OCI-LY3 (cell line): Measurements from ENCODE around the gene FGD6.

Source experiments
- EZH2phosphoT487 ChIP-seq: fragments of 200-600 bp; shearing (Covaris generic); IDR thresholded peaks from 2 replicates; pipeline ENCODE4 v1.6.1; 2018; ENCODE audit warnings: antibody characterized with exemption, mixed run types, low read depth
- TF ChIP-seq, protein P1 (sequence below): fragments of 200-600, 300-600 bp; sonication (generic); IDR thresholded peaks from 2 replicates; pipeline ENCODE4 v1.5.1; 2014; ENCODE audit warnings: antibody characterized with exemption, low read length, low read depth

DNA sequence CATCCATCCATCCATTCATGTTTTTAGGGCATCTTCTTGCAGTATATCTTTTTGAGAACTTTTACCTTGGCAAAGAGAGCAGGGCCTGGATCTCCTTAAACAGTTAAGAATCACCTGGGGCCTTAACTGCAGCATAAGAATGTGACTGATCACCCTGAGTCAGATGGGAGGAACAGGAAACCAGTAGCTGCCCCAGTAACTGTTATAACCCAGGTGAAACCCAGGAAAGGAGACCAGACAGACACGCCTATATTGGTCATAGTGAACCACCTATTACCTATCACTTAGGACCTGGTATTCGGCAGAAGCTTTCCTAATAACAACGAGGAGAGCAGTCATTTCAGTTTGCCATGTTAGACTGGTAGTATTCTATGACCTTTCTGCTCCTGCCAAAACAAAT lies 100.5 kb downstream of the FGD6 start:
- TF ChIP-seq, protein P1, sequence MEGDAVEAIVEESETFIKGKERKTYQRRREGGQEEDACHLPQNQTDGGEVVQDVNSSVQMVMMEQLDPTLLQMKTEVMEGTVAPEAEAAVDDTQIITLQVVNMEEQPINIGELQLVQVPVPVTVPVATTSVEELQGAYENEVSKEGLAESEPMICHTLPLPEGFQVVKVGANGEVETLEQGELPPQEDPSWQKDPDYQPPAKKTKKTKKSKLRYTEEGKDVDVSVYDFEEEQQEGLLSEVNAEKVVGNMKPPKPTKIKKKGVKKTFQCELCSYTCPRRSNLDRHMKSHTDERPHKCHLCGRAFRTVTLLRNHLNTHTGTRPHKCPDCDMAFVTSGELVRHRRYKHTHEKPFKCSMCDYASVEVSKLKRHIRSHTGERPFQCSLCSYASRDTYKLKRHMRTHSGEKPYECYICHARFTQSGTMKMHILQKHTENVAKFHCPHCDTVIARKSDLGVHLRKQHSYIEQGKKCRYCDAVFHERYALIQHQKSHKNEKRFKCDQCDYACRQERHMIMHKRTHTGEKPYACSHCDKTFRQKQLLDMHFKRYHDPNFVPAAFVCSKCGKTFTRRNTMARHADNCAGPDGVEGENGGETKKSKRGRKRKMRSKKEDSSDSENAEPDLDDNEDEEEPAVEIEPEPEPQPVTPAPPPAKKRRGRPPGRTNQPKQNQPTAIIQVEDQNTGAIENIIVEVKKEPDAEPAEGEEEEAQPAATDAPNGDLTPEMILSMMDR = no peak
- TF ChIP-seq EZH2phosphoT487 = no peak
